HL-60 (cell line): ENCODE data around the gene SH3YL1.

Experiments used
- DNase-seq, 2 experiments: peaks; one replicate each; pipeline ENCODE4 v3.0.0-alpha.2; 2010 to 2020; ENCODE audit warnings: low read depth in 1 of 2, low spot score in 1 of 2
- H3K27ac ChIP-seq: fragments of 250-450 bp; sonication (Bioruptor Pico); replicated peaks from 2 replicates; pipeline ENCODE4 v1.5.1; 2020; ENCODE audit warnings: mild to moderate bottlenecking, moderate library complexity
- H3K27me3 ChIP-seq: fragments of 250-450 bp; sonication (Bioruptor Pico); 2 replicates; pipeline ENCODE4 v1.5.1; 2021; ENCODE audit warnings: mild to moderate bottlenecking, moderate library complexity; ENCODE audit not compliant: insufficient read depth, poor library complexity, severe bottlenecking
- H3K4me3 ChIP-seq: replicated peaks from 2 replicates; pipeline ENCODE4 v1.5.1; 2011; ENCODE audit warnings: mild to moderate bottlenecking, control low read depth, low read length; ENCODE audit not compliant: insufficient read depth
- GABPA ChIP-seq: IDR thresholded peaks from 2 replicates; pipeline ENCODE4 v1.6.1; 2012; ENCODE audit warnings: low read depth
- POLR2AphosphoS5 ChIP-seq: IDR thresholded peaks from 2 replicates; pipeline ENCODE4 v1.6.1; 2012; ENCODE audit warnings: low read depth
- SPI1 ChIP-seq: IDR thresholded peaks from 2 replicates; pipeline ENCODE4 v1.6.1; 2012; ENCODE audit warnings: low read depth, mild to moderate bottlenecking, borderline replicate concordance
- long read RNA-seq: library from polyadenylated mRNA; unstranded; transcript quantifications from one replicate; pipeline ENCODE4 v2.0.0, GENCODE V29; 2020
- TF ChIP-seq, protein P1 (sequence below): IDR thresholded peaks from 2 replicates; pipeline ENCODE4 v1.6.1; 2012; ENCODE audit warnings: low read depth; ENCODE audit not compliant: insufficient replicate concordance
- TF ChIP-seq, protein P2 (sequence below): IDR thresholded peaks from one replicate; pipeline ENCODE4 v1.5.1; 2011; ENCODE audit warnings: low read length, control low read depth, inconsistent platforms; ENCODE audit not compliant: insufficient read depth

SH3YL1 gene, protein sequence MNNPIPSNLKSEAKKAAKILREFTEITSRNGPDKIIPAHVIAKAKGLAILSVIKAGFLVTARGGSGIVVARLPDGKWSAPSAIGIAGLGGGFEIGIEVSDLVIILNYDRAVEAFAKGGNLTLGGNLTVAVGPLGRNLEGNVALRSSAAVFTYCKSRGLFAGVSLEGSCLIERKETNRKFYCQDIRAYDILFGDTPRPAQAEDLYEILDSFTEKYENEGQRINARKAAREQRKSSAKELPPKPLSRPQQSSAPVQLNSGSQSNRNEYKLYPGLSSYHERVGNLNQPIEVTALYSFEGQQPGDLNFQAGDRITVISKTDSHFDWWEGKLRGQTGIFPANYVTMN
- long read RNA-seq, partial matches to known transcripts, result 3 of 23 reads
- long read RNA-seq, other reads (novel, unspliced or antisense), result 20 of 23 reads

DNA sequence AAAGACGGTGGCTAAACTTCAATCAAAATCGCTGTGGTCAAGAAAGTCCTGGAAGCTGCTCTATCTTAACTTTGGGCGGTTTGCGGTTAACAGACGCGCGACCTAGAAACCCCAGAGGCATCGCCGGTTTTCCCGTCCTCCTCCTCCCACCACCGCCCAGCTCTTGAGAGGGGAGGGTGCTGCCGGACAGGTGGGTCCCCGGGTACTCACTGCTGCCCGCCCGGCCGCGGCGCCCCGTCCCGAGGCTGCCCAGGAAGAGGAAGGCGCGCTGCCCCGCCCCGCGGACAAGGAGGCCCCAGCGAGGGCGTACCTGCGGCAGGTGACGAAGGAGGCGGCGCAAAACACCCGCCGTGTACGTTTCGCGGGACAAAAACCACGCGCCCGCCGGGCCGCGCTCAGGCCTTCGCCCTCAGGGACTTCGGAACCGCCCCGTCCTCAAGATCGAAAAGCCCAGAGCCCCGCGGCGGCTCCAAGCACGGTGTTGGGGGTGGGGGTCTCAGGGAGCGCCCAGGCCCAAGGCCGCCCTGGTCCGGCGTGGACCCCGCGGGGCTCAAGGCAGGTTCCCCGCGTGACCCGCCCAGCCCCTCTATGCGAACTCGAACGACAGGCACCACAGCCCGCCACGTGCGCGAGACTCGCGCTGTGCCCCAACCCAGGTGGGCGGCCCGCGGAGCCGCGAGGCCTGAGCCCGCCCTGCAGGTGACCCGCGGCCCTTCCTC lies at the start of gene SH3YL1:
Gene SH3YL1, minus strand, starts transcription at position 259 of the 719 bp plus-strand sequence. Its CDS starts 48 bp downstream, at position 211.
- DNase-seq, result no peak

DNA sequence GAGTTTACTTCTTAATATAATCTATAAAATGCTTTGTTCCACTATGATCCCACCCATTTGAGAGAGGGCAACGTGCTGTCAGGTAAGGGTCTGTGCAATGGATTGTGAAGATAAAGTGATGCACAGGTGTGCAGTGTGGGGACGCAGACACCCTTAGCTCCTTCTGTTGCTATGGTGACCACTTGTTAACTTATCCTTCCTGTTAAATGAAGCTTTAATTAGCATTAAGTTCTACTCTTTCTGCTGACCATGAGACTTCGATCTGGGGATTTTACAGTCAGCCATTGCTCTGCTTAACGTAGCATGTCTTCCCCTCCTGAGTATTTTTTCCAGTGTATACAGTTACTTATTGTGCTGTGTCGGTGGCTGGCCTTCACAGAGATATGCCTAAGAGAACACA lies 47.2 kb upstream of the SH3YL1 start:
- no peak overlapping the region for H3K27ac ChIP-seq
- no peaks in the 10 kb centered on the region for H3K27me3 ChIP-seq
- DNase-seq, result no peak
- TF ChIP-seq, protein P1, sequence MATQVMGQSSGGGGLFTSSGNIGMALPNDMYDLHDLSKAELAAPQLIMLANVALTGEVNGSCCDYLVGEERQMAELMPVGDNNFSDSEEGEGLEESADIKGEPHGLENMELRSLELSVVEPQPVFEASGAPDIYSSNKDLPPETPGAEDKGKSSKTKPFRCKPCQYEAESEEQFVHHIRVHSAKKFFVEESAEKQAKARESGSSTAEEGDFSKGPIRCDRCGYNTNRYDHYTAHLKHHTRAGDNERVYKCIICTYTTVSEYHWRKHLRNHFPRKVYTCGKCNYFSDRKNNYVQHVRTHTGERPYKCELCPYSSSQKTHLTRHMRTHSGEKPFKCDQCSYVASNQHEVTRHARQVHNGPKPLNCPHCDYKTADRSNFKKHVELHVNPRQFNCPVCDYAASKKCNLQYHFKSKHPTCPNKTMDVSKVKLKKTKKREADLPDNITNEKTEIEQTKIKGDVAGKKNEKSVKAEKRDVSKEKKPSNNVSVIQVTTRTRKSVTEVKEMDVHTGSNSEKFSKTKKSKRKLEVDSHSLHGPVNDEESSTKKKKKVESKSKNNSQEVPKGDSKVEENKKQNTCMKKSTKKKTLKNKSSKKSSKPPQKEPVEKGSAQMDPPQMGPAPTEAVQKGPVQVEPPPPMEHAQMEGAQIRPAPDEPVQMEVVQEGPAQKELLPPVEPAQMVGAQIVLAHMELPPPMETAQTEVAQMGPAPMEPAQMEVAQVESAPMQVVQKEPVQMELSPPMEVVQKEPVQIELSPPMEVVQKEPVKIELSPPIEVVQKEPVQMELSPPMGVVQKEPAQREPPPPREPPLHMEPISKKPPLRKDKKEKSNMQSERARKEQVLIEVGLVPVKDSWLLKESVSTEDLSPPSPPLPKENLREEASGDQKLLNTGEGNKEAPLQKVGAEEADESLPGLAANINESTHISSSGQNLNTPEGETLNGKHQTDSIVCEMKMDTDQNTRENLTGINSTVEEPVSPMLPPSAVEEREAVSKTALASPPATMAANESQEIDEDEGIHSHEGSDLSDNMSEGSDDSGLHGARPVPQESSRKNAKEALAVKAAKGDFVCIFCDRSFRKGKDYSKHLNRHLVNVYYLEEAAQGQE, result no peak
- TF ChIP-seq SPI1, result no peak
- no peak for TF ChIP-seq POLR2AphosphoS5
- TF ChIP-seq GABPA, result no peak
- TF ChIP-seq, protein P2, sequence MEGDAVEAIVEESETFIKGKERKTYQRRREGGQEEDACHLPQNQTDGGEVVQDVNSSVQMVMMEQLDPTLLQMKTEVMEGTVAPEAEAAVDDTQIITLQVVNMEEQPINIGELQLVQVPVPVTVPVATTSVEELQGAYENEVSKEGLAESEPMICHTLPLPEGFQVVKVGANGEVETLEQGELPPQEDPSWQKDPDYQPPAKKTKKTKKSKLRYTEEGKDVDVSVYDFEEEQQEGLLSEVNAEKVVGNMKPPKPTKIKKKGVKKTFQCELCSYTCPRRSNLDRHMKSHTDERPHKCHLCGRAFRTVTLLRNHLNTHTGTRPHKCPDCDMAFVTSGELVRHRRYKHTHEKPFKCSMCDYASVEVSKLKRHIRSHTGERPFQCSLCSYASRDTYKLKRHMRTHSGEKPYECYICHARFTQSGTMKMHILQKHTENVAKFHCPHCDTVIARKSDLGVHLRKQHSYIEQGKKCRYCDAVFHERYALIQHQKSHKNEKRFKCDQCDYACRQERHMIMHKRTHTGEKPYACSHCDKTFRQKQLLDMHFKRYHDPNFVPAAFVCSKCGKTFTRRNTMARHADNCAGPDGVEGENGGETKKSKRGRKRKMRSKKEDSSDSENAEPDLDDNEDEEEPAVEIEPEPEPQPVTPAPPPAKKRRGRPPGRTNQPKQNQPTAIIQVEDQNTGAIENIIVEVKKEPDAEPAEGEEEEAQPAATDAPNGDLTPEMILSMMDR, result no peak
- no peak overlapping the region for H3K4me3 ChIP-seq

More for the DNA sequence above, at the start of gene SH3YL1:
- Histone ChIP-seq H3K27me3 (no peaks in the 10 kb centered on the region), H3K27ac (peak within 1 kb of the TSS; percentile 89), H3K4me3 (peak within 1 kb of the TSS; percentile 89)
- TF ChIP-seq, protein P2, result no peak

DNA sequence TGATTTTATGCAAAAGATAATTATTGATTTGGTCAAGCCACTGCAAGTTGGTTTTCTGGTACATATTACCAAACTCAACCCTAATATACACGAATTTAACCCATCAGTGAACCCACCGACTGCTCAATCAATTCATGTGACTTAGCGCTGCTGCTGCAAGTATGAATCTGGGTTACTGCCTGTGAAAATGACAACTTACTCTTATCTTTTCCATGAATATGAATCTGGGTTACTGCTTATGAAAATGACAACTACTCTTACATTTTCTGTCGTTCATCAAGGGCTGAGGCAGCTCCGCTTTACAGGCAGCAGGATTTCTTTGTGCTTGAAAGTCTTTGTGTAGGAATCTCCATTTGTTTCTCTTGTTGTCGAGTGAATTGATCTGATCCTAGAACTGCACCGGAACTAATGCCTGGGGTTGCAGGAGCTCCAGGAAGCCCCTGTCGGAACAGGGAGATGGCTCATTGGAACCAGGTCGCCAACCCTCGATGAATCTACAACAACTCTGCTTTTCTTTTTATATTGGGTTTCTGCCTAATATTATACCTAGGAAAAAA lies 46.2 kb upstream of the SH3YL1 start:
- no peaks in the 10 kb centered on the region for H3K27me3 ChIP-seq
- no peak overlapping the region for H3K4me3 ChIP-seq
- TF ChIP-seq POLR2AphosphoS5, result no peak
- TF ChIP-seq, protein P1, result no peak
- DNase-seq, result no peak
- no peak overlapping the region for H3K27ac ChIP-seq

DNA sequence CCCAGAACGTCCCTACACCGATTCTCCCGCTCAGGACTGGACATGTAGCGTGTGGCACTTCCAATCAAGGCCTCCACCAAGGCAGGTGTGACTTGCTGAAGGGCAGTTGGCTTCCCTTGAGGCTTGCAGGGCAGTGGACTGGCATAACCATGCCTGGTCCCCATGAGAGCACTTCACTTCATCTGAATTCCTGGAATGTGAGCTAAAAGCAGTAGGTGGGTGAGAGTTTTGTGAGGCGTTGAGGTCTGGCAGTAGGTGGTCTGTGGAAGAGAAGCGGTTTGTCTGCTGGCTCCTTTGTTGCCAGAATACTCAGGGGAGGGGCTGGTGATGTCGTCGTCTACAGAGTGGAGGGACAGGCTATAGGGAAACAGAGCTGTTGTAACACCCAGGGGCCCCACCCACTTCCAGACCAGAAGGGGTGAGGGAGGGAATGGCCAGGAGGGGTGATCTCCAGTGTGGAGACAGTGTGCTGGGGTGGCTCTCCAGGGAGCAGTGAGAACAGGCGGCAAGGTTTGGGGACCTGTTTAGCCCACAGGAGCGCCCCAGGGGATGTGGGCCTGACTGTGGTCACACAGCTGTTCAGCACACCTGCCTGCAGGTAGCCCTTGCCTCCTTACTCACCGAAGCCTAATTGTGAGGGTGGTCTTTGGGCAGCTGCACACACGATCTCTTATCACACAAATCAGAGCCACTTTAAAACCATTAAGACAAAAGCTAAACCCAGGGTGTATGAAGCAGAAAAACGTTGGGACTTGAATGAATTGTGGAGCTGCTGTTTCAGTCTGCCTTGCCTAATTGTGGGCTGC lies 45.5 kb upstream of the SH3YL1 start:
- no peak overlapping the region for H3K27ac ChIP-seq
- no peak overlapping the region for H3K4me3 ChIP-seq
- no peaks in the 10 kb centered on the region for H3K27me3 ChIP-seq
- TF ChIP-seq POLR2AphosphoS5 (no peak), GABPA (no peak), SPI1 (no peak)
- TF ChIP-seq, protein P1, result no peak
- TF ChIP-seq, protein P2, result no peak
- DNase-seq, result no peak
